T-helper 17 cell (primary cell): ENCODE results near the gene CA5A. TPM values are rescaled to one million over a fixed set of nuclear protein-coding genes. Genes with fewer than 3 reads are reported as not detected.
"Not testable (repeated sequence)": the region's sequence is repeated elsewhere in the genome, so short reads cannot be mapped to it uniquely, and the experiment has no call there.

ENCODE experiments used
- ATAC-seq: fragments of 150-1000 bp; cut with Tn5 transposase; 2 replicates; pipeline ENCODE4 v1.10.0; 2021; ENCODE audit warnings: mild to moderate bottlenecking, moderate library complexity
- DNase-seq, 3 donors: peaks; one replicate each; pipeline versions ENCODE4 v3.0.0 to v3.0.0-alpha.2; 2020 to 2021
- H3K9me3 ChIP-seq: one replicate; pipeline ENCODE4 v1.7.0; 2013; ENCODE audit warnings: low read length, mild to moderate bottlenecking; ENCODE audit not compliant: control insufficient read depth, poor library complexity, severe bottlenecking
- H3K27ac Mint-ChIP-seq: one replicate; pipeline ENCODE4 v1.8.0; 2022; ENCODE audit warnings: mild to moderate bottlenecking, moderate library complexity, mixed read lengths
- H3K27me3 Mint-ChIP-seq: one replicate; pipeline ENCODE4 v1.8.0; 2022; ENCODE audit warnings: mixed read lengths
- H3K36me3 Mint-ChIP-seq: one replicate; pipeline ENCODE4 v1.8.0; 2022; ENCODE audit warnings: low read depth, mixed read lengths
- H3K4me1 Mint-ChIP-seq: one replicate; pipeline ENCODE4 v1.8.0; 2022; ENCODE audit warnings: mild to moderate bottlenecking, mixed read lengths
- H3K4me3 Mint-ChIP-seq: one replicate; pipeline ENCODE4 v1.8.0; 2022; ENCODE audit warnings: mild to moderate bottlenecking, moderate library complexity, mixed read lengths
- total RNA-seq, 4 donors: library from RNA in 2 of 4; stranded (reverse) in 2 of 4; gene quantifications; one replicate each; pipeline ENCODE4 v1.2.3 and lab custom pipeline; 2022 to 2026

Gene CA5A
- total RNA-seq, 2 donors from 2014 or later = not detected

- H3K9me3 ChIP-seq = no peaks in the 10 kb centered on the region
- DNase-seq (no peak), ATAC-seq (no peak)
- Mint-ChIP-seq H3K27me3 (peaks cover 10% of the 10 kb centered on the region), H3K4me3 (no peak overlapping the region), H3K27ac (no peak overlapping the region), H3K4me1 (no peaks in the 10 kb centered on the region), H3K36me3 (no peaks in the 10 kb centered on the region)
Measured at GRCh38 chr16:87933140-87933495, 3.2 kb downstream of the CA5A start.

- not testable (repeated sequence) for DNase-seq, H3K4me3 Mint-ChIP-seq, H3K36me3 Mint-ChIP-seq, H3K9me3 ChIP-seq, H3K27ac Mint-ChIP-seq, H3K27me3 Mint-ChIP-seq, H3K4me1 Mint-ChIP-seq, ATAC-seq
Measured at GRCh38 chr16:87932475-87933139, 3.7 kb downstream of the CA5A start.

- H3K36me3 Mint-ChIP-seq = no peaks in the 10 kb centered on the region
- peaks cover 15% of the 10 kb centered on the region for H3K27me3 Mint-ChIP-seq
- DNase-seq = no peak
- no peak for ATAC-seq
- H3K27ac Mint-ChIP-seq = no peak overlapping the region
- H3K9me3 ChIP-seq = no peaks in the 10 kb centered on the region
- no peak overlapping the region for H3K4me3 Mint-ChIP-seq
- H3K4me1 Mint-ChIP-seq = peaks cover 1% of the 10 kb centered on the region
Measured at GRCh38 chr16:87931504-87931903, 4.8 kb downstream of the CA5A start.

GRCh38 chr16:87930456-87930855 lies 5.9 kb downstream of the CA5A start:
- no peaks in the 10 kb centered on the region for H3K9me3 ChIP-seq
- no peak for ATAC-seq
- no peak overlapping the region for H3K4me3 Mint-ChIP-seq
- peaks cover 18% of the 10 kb centered on the region for H3K27me3 Mint-ChIP-seq
- peaks cover 5% of the 10 kb centered on the region for H3K4me1 Mint-ChIP-seq
- no peak for DNase-seq
- H3K36me3 Mint-ChIP-seq = no peaks in the 10 kb centered on the region
- no peak overlapping the region for H3K27ac Mint-ChIP-seq

- no peak overlapping the region for H3K27ac Mint-ChIP-seq
- no peak for ATAC-seq
Measured at GRCh38 chr16:87929986-87930385, 6.3 kb downstream of the CA5A start.

GRCh38 chr16:87927195-87927562 lies 9.2 kb downstream of the CA5A start:
- peaks cover 23% of the 10 kb centered on the region for H3K27me3 Mint-ChIP-seq
- DNase-seq = no peak
- no peaks in the 10 kb centered on the region for H3K36me3 Mint-ChIP-seq
- H3K4me1 Mint-ChIP-seq = peaks cover 5% of the 10 kb centered on the region
- no peak overlapping the region for H3K4me3 Mint-ChIP-seq
- no peak overlapping the region for H3K27ac Mint-ChIP-seq
- no peaks in the 10 kb centered on the region for H3K9me3 ChIP-seq
- no peak for ATAC-seq

More at GRCh38 chr16:87929986-87930385, 6.3 kb downstream of the CA5A start:
- H3K9me3 ChIP-seq = no peaks in the 10 kb centered on the region
- Mint-ChIP-seq H3K4me1 (peaks cover 5% of the 10 kb centered on the region), H3K36me3 (no peaks in the 10 kb centered on the region), H3K4me3 (no peak overlapping the region), H3K27me3 (peaks cover 16% of the 10 kb centered on the region)
- no peak for DNase-seq

GRCh38 chr16:87926246-87927194 lies 9.8 kb downstream of the CA5A start:
- Mint-ChIP-seq H3K27me3 (peaks cover 23% of the 10 kb centered on the region), H3K27ac (peak overlapping the region; percentile 77), H3K36me3 (no peaks in the 10 kb centered on the region), H3K4me3 (no peak overlapping the region), H3K4me1 (peaks cover 5% of the 10 kb centered on the region)
- ATAC-seq (peak; percentile 25), DNase-seq (no peak)
- no peaks in the 10 kb centered on the region for H3K9me3 ChIP-seq

GRCh38 chr16:87924811-87925670 lies 11.3 kb downstream of the CA5A start:
- ATAC-seq (no peak), DNase-seq (no peak)
- Mint-ChIP-seq H3K27me3 (peaks cover 23% of the 10 kb centered on the region), H3K27ac (no peak overlapping the region), H3K4me3 (no peak overlapping the region), H3K36me3 (no peaks in the 10 kb centered on the region), H3K4me1 (peaks cover 5% of the 10 kb centered on the region)
- H3K9me3 ChIP-seq = no peaks in the 10 kb centered on the region

GRCh38 chr16:87924041-87924810 lies 12.1 kb downstream of the CA5A start:
- Mint-ChIP-seq H3K4me1 (peaks cover 5% of the 10 kb centered on the region), H3K4me3 (no peak overlapping the region), H3K36me3 (no peaks in the 10 kb centered on the region), H3K27me3 (peaks cover 23% of the 10 kb centered on the region), H3K27ac (no peak overlapping the region)
- DNase-seq (no peak), ATAC-seq (peak; percentile 48)
- H3K9me3 ChIP-seq = no peaks in the 10 kb centered on the region

- Mint-ChIP-seq H3K27ac (no peak overlapping the region), H3K36me3 (no peaks in the 10 kb centered on the region), H3K4me1 (peaks cover 8% of the 10 kb centered on the region), H3K4me3 (no peak overlapping the region), H3K27me3 (peaks cover 33% of the 10 kb centered on the region)
- H3K9me3 ChIP-seq = no peaks in the 10 kb centered on the region
- no peak for ATAC-seq
- no peak for DNase-seq
Measured at GRCh38 chr16:87922250-87922871, 14.0 kb downstream of the CA5A start.

GRCh38 chr16:87921236-87921773 lies 15.0 kb downstream of the CA5A start:
- ATAC-seq = no peak
- no peak for DNase-seq
- H3K9me3 ChIP-seq = no peaks in the 10 kb centered on the region
- Mint-ChIP-seq H3K27ac (no peak overlapping the region), H3K36me3 (no peaks in the 10 kb centered on the region), H3K4me1 (peaks cover 5% of the 10 kb centered on the region), H3K4me3 (no peak overlapping the region), H3K27me3 (peaks cover 26% of the 10 kb centered on the region)

- peaks cover 3% of the 10 kb centered on the region for H3K4me1 Mint-ChIP-seq
- ATAC-seq (no peak), DNase-seq (no peak)
- no peak overlapping the region for H3K27ac Mint-ChIP-seq
- no peaks in the 10 kb centered on the region for H3K9me3 ChIP-seq
- H3K36me3 Mint-ChIP-seq = no peaks in the 10 kb centered on the region
- no peak overlapping the region for H3K4me3 Mint-ChIP-seq
- H3K27me3 Mint-ChIP-seq = peaks cover 17% of the 10 kb centered on the region
Measured at GRCh38 chr16:87919681-87919994, 16.7 kb downstream of the CA5A start.
